Stimulated activated CD4-positive, alpha-beta T cell treated with anti-CD3 and anti-CD28 coated beads, Interleukin-2, amount 100 ng/mL, for 24 hours (primary cell): ENCODE data around the gene FAM234A.

ENCODE experiments used
- DNase-seq, 2 donors: peaks; one replicate each; pipeline ENCODE4 v3.0.0-alpha.2; 2020

Gene FAM234A

GRCh38 chr16:305916-306626, 71.5 kb downstream of the FAM234A start:
- no peak for DNase-seq

DNA sequence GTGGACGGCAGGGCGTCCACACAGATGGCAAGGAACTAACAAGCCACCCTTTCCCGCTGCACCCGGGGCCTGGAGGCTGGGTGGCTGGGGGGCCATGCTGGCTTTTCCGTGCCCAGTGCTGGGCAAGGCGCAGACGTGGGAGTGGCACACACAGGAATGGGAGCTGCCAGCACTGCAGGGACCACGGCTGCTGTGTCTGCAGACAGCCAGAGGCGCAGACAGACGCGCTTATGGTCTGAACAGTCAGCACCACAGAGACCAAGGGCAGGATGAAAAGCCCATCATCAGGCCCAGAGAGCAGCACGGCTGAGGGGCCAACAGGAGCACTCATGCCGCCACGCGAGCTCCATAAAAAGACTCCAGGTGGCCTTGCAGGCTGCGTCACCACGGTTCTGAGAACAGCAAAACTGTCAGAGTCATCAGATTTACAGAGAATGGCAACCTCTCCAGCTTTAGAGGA, 72.3 kb downstream of the FAM234A start:
- DNase-seq = no peak

DNA sequence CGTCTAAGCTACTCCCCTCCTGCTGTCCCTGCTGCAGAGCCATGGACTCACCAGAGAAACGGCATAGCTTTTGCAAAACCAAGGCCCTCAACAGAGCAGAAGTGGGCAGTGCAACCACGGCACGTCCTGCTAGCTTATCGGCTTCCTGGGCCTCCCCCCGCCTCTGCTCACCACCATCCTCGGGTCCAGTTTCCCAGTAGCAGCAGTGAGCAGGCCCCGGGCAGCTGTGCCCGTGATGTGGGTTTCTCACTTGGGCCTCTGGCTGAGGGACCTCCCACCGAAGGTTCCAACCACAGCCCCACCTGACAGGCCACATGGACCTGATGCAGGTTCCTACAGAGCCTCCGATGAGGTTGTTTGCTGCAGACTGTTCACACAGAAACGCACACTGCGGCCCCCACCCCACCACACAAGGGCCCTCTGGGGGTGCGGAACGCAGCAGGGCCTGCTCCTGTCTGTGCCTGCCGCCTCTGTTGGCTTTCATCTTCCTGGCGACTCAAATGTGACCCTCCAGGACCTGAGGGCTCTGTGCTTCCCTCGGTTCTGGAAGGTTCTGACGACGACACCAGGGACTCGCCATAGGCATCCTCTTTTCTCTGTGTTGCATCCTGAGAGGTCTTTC, 73.2 kb downstream of the FAM234A start:
- DNase-seq = no peak

GRCh38 chr16:309476-309875, 74.9 kb downstream of the FAM234A start:
- DNase-seq = no peak

DNA sequence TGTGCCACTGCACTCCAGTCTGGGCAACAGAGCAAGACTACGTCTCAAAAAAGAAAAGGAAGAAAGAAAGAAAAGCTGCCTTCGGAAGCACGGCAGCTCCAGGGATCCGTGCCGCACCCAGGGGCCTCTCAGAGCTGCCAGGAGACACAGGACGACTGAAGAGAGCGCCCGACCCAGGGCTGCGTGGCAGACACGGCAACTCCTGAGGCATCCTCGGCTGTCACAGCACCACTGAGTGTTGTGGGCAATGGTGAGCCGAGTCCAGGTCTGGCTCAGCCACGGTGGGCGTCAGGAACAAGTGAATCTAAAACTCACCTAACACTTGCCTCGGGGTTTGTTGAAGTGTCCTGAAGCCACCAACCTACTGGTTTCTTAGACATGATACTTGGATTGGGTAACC, 77.1 kb downstream of the FAM234A start:
- no peak for DNase-seq

DNA sequence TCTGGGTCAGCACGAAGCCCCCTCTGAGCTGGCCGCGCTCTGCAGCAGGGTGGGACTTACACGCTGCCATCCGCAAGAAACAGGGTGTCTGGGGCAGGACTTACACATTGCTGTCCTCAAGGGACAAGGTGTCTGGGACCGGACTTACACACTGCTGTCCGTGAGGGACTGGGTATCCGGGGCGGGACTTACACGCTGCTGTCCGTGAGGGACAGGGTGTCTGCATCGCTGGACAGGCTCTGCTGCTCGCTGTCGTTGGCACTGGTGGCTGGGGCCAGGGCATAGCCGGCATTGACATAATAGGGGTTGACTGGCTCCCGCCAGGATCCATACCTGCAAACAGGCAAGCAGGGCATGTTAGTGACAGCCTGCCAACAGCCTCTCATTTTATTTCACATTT, 79.7 kb downstream of the FAM234A start:
- DNase-seq = no peak

DNA sequence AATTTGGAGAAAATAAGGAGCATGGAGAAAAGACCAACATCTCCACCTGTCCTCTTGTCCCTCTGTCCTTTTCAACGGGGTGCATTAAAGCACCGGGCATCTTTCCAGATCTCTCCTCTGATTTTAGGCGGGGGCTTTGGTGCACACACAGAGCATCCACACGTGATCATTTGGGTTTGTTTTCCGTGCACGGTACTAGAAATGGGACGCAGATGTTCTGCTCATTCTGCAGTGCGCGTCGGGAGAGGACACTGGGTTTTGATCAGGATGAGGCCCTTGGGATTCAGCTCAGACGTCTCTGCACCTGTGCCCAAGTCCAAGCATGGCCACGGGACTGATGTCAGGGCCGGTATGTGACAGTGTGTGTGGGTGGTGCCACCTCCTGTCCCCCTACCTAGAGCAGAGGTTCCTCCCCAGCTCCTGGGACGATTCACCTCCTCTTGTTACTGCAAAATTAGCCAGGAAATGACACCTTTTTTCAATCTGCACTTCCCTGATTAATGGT, 80.2 kb downstream of the FAM234A start:
- DNase-seq = no peak
